Measurements from ENCODE around the gene GTF2F1. TPM values are rescaled to one million over a fixed set of nuclear protein-coding genes. Genes with fewer than 3 reads are reported as not detected.

The GTF2F1 gene
- total and polyA plus RNA-seq, 9 of the 15 experiments (the other 6 are each of a cell fraction or from before 2014, with no cell fraction given), result 4.7 to 75.4 (median 68.4) TPM

DNA sequence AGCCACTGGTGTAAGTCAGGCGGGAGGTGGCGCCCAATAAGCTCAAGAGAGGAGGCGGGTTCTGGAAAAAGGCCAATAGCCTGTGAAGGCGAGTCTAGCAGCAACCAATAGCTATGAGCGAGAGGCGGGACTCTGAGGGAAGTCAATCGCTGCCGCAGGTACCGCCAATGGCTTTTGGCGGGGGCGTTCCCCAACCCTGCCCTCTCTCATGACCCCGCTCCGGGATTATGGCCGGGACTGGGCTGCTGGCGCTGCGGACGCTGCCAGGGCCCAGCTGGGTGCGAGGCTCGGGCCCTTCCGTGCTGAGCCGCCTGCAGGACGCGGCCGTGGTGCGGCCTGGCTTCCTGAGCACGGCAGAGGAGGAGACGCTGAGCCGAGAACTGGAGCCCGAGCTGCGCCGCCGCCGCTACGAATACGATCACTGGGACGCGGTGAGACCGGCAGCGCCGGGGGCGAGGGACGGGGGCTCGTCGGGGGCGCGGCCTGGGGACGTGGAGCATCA is 20.3 kb downstream of the GTF2F1 start, which contains the start of gene ALKBH7 (continued):
- TF ChIP-seq RREB1 (CRISPR knock-in tag; IDR thresholded peaks at IDR 0.05) (no peak), NBN (IDR thresholded peaks at IDR 0.05; ENCODE audit: low read depth) (peak; percentile 25; the same call in 1 of the 2 replicates), ZNF586 (CRISPR knock-in tag; conservative IDR thresholded peaks at IDR 0.05) (no peak), RBBP5 (IDR thresholded peaks at IDR 0.05; ENCODE audit: borderline replicate concordance, insufficient read depth, low read length, poor library complexity, severe bottlenecking) (peak; percentile 79), DNMT1 (IDR thresholded peaks at IDR 0.05) (no peak), ERF (CRISPR knock-in tag; IDR thresholded peaks at IDR 0.05) (0 out of 2 replicates have a peak, but pooled peaks have one; percentile 52), DACH1 (IDR thresholded peaks at IDR 0.05; ENCODE audit: partially characterized antibody) (peak; percentile 14), E4F1 (CRISPR knock-in tag; IDR thresholded peaks at IDR 0.05; ENCODE audit: borderline replicate concordance) (peak; percentile 15; the same call in 1 of the 2 replicates), CHD2 (IDR thresholded peaks at IDR 0.05; ENCODE audit: low read depth, low read length) (peak; percentile 95)
- TF ChIP-seq, protein P1, sequence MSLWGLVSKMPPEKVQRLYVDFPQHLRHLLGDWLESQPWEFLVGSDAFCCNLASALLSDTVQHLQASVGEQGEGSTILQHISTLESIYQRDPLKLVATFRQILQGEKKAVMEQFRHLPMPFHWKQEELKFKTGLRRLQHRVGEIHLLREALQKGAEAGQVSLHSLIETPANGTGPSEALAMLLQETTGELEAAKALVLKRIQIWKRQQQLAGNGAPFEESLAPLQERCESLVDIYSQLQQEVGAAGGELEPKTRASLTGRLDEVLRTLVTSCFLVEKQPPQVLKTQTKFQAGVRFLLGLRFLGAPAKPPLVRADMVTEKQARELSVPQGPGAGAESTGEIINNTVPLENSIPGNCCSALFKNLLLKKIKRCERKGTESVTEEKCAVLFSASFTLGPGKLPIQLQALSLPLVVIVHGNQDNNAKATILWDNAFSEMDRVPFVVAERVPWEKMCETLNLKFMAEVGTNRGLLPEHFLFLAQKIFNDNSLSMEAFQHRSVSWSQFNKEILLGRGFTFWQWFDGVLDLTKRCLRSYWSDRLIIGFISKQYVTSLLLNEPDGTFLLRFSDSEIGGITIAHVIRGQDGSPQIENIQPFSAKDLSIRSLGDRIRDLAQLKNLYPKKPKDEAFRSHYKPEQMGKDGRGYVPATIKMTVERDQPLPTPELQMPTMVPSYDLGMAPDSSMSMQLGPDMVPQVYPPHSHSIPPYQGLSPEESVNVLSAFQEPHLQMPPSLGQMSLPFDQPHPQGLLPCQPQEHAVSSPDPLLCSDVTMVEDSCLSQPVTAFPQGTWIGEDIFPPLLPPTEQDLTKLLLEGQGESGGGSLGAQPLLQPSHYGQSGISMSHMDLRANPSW (CRISPR knock-in tag; IDR thresholded peaks at IDR 0.05), result no peak
- TF ChIP-seq, protein P2, sequence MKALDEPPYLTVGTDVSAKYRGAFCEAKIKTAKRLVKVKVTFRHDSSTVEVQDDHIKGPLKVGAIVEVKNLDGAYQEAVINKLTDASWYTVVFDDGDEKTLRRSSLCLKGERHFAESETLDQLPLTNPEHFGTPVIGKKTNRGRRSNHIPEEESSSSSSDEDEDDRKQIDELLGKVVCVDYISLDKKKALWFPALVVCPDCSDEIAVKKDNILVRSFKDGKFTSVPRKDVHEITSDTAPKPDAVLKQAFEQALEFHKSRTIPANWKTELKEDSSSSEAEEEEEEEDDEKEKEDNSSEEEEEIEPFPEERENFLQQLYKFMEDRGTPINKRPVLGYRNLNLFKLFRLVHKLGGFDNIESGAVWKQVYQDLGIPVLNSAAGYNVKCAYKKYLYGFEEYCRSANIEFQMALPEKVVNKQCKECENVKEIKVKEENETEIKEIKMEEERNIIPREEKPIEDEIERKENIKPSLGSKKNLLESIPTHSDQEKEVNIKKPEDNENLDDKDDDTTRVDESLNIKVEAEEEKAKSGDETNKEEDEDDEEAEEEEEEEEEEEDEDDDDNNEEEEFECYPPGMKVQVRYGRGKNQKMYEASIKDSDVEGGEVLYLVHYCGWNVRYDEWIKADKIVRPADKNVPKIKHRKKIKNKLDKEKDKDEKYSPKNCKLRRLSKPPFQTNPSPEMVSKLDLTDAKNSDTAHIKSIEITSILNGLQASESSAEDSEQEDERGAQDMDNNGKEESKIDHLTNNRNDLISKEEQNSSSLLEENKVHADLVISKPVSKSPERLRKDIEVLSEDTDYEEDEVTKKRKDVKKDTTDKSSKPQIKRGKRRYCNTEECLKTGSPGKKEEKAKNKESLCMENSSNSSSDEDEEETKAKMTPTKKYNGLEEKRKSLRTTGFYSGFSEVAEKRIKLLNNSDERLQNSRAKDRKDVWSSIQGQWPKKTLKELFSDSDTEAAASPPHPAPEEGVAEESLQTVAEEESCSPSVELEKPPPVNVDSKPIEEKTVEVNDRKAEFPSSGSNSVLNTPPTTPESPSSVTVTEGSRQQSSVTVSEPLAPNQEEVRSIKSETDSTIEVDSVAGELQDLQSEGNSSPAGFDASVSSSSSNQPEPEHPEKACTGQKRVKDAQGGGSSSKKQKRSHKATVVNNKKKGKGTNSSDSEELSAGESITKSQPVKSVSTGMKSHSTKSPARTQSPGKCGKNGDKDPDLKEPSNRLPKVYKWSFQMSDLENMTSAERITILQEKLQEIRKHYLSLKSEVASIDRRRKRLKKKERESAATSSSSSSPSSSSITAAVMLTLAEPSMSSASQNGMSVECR (CRISPR knock-in tag; IDR thresholded peaks at IDR 0.05), result peak; percentile 85
- TF ChIP-seq, protein P3, sequence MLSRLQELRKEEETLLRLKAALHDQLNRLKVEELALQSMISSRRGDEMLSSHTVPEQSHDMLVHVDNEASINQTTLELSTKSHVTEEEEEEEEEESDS (CRISPR knock-in tag; IDR thresholded peaks at IDR 0.05), result no peak

All from K562 (cell line).